Esophagus muscularis mucosa (tissue), 4 donors: ENCODE results near the gene CREB3L2.

Source experiments
- CTCF ChIP-seq, 3 experiments: fragments of 200-600 bp in 2 of 3; fragments of 450-650 bp in 1 of 3; sonication (generic) in 2 of 3; IDR thresholded peaks; one replicate each; pipeline ENCODE4 v1.5.1; 2017 to 2019; ENCODE audit warnings: antibody characterized with exemption in 3 of 3, mild to moderate bottlenecking in 2 of 3, moderate library complexity in 1 of 3
- EP300 ChIP-seq: sonication (generic); formaldehyde crosslinking; IDR thresholded peaks from one replicate; pipeline ENCODE4 v1.6.1; 2017; ENCODE audit warnings: antibody characterized with exemption
- POLR2A ChIP-seq: fragments of 450-650 bp; IDR thresholded peaks from one replicate; pipeline ENCODE4 v1.6.1; 2017; ENCODE audit warnings: antibody characterized with exemption, moderate library complexity, mild to moderate bottlenecking, low read depth
- POLR2AphosphoS5 ChIP-seq, 2 donors: sonication (generic); formaldehyde crosslinking; IDR thresholded peaks; one replicate each; pipeline ENCODE4 v1.6.1; 2017; ENCODE audit warnings: antibody characterized with exemption in 2 of 2

DNA sequence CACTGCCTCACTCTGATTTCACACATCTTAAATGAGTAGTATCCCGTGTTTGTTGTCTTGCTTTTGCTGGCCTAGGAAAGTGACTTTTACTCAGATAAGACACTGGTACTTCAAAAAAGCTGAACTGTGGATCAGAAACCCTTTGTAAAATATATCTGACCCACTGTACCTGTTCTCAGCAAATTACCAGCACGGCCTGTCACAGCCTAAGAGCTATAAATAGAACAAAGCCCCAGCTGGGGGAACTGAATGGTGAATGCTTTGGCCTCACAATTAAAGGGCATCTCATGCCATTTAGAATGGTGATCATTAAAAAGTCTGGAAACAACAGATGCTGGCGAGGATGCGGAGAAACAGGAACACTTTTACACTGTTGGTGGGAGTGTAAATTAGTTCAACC, 76.1 kb downstream of the CREB3L2 start:
- no peak for TF ChIP-seq CTCF (IDR thresholded peaks at IDR 0.05)
- TF ChIP-seq POLR2A, result no peak
- TF ChIP-seq POLR2AphosphoS5 (IDR thresholded peaks at IDR 0.05), result no peak
- TF ChIP-seq EP300, result no peak
